Measurements from ENCODE around the gene TXNRD2. TPM values are rescaled to one million over a fixed set of nuclear protein-coding genes. Genes with fewer than 3 reads are reported as not detected.

Gene TXNRD2
- total and polyA plus RNA-seq, 2 of the 4 experiments (the other 2 are of a cell fraction): 15.6 to 25.7 TPM

- Histone ChIP-seq H3K14ac (replicated peaks; ENCODE audit: low read depth, low read length) (no peak overlapping the region), H3K27me3 (ENCODE audit: control insufficient read depth, insufficient read depth, low read length) (no peaks in the 10 kb centered on the region), H3K9me1 (ENCODE audit: insufficient read depth, low read length) (peaks cover 4% of the 10 kb centered on the region; the same call in 1 of the 2 replicates), H2AK9ac (replicated peaks; ENCODE audit: low read depth, low read length, poor library complexity) (no peak overlapping the region), H4K20me1 (ENCODE audit: insufficient read depth, low read length) (no peaks in the 10 kb centered on the region), H3K4me1 (ENCODE audit: control insufficient read depth, insufficient read depth, low read length) (no peaks in the 10 kb centered on the region), H3K9ac (ENCODE audit: low read depth, low read length) (no peak overlapping the region), H3K79me1 (ENCODE audit: low read depth in 1 of 2, low read length in 2 of 2) (no peaks in the 10 kb centered on the region), H3K4me2 (ENCODE audit: low read depth, low read length) (no peak overlapping the region), H2AFZ (replicated peaks; ENCODE audit: low read length, poor library complexity) (no peak overlapping the region), H3K56ac (ENCODE audit: extremely low read depth, insufficient read depth, low read length) (no peak overlapping the region), H3K4ac (ENCODE audit: low read depth, low read length) (no peak overlapping the region), H4K8ac (ENCODE audit: low read depth in 2 of 2, low read length in 2 of 2) (no peak overlapping the region), H2BK15ac (ENCODE audit: low read depth, low read length) (no peak overlapping the region), H4K91ac (ENCODE audit: insufficient read depth, low read depth, low read length) (no peak overlapping the region), H2BK5ac (ENCODE audit: low read depth, low read length, poor library complexity, severe bottlenecking) (no peak overlapping the region), H2BK20ac (ENCODE audit: low read depth, low read length) (no peak overlapping the region), H4K5ac (ENCODE audit: low read depth, low read length) (no peak overlapping the region), H3K23ac (ENCODE audit: low read depth, low read length) (no peak overlapping the region), H2AK5ac (ENCODE audit: low read depth, low read length) (no peak overlapping the region), H3K27ac (ENCODE audit: insufficient read depth, low read length) (no peak overlapping the region), H3K9me3 (ENCODE audit: control insufficient read depth, insufficient read depth, low read length) (no peaks in the 10 kb centered on the region; the same call in 1 of the 2 replicates), H2BK120ac (ENCODE audit: low read depth, low read length) (no peak overlapping the region), H3K18ac (ENCODE audit: low read depth, low read length) (no peak overlapping the region), H3K36me3 (ENCODE audit: control insufficient read depth, insufficient read depth, low read length) (peaks cover 43% of the 10 kb centered on the region), H3K4me3 (ENCODE audit: insufficient read depth, low read depth, low read length) (no peak overlapping the region)
- no TSS peak for BruUV-seq (replicated peaks)
- no peak for TF ChIP-seq BHLHE40 (IDR thresholded peaks at IDR 0.05; ENCODE audit: low read depth, low read length)
- no peak for TF ChIP-seq ELK1 (IDR thresholded peaks at IDR 0.05; ENCODE audit: borderline replicate concordance, low read depth, low read length)
- TF ChIP-seq RFX5 (IDR thresholded peaks at IDR 0.05; ENCODE audit: low read depth, low read length): no peak
- TF ChIP-seq MAFK (IDR thresholded peaks at IDR 0.05; ENCODE audit: low read depth, low read length): no peak
- TF ChIP-seq CTCF (conservative IDR thresholded peaks at IDR 0.05; ENCODE audit: low read depth, low read length): no peak
- no peak for TF ChIP-seq FOS (IDR thresholded peaks at IDR 0.05; ENCODE audit: low read depth, low read length)
- DNase-seq (no peak), ATAC-seq (ENCODE audit: low read depth) (no peak)
- in situ Hi-C loops (cut with MboI; ENCODE audit: low sequenced_read_pairs) (no loop called here), dilution Hi-C loops (cut with HindIII; ENCODE audit: low sequenced_read_pairs, unreplicated experiment) (no loop called here), intact Hi-C loops (cut with micrococcal nuclease) (no loop called here)
- 78% methylated on average over 11 of the region's 23 CpGs; no CpG with 5 or more reads in 1 of the 2 experiments for WGBS, 2 experiments (ENCODE audit: extremely low coverage in 2 of 2, insufficient read length in 1 of 2)
- CTCF ChIA-PET: interaction anchor here (1.9 kb wide), 1 partner anchor 188 kb away, joined by 5 read pairs; no protein-coding TSS in a partner anchor
- POLR2A ChIA-PET (ENCODE audit: unreplicated experiment): no interaction called here
Measured at GRCh38 chr22:19918332-19919106, 23.1 kb downstream of the TXNRD2 start.

Data from IMR-90 (cell line).